Small intestine (tissue), 7 donors: ENCODE data around the gene GRK5. TPM values are rescaled to one million over a fixed set of nuclear protein-coding genes. Genes with fewer than 3 reads are reported as not detected.

Source experiments
- DNase-seq, 2 donors: peaks; one replicate each; pipeline versions ENCODE4 v3.0.0 to v3.0.0-alpha.2; 2013
- FAIRE-seq: peaks from 2 replicates; lab custom pipeline; 2012; peaks lifted over from hg19 to GRCh38; lab: Jason Lieb, UNC
- H3K27ac ChIP-seq, 3 donors: one replicate each; pipeline ENCODE4 v1.5.1; 2013; ENCODE audit warnings: low read length in 2 of 3, mild to moderate bottlenecking in 2 of 3, control low read depth in 1 of 3, inconsistent platforms in 1 of 3, low read depth in 1 of 3, moderate library complexity in 1 of 3
- H3K27me3 ChIP-seq, 3 donors: one replicate each; pipeline ENCODE4 v1.6.1; 2013; ENCODE audit warnings: low read length in 3 of 3, inconsistent platforms in 1 of 3; ENCODE audit not compliant: control insufficient read depth in 3 of 3, insufficient read depth in 3 of 3
- H3K36me3 ChIP-seq, 3 donors: one replicate each; pipeline ENCODE4 v1.6.1; 2013; ENCODE audit warnings: low read length in 3 of 3, inconsistent platforms in 1 of 3, low read depth in 1 of 3, mild to moderate bottlenecking in 1 of 3, moderate library complexity in 1 of 3; ENCODE audit not compliant: control insufficient read depth in 3 of 3, insufficient read depth in 2 of 3
- H3K4me1 ChIP-seq, 3 donors: one replicate each; pipeline ENCODE4 v1.6.1; 2013; ENCODE audit warnings: low read length in 2 of 3, inconsistent platforms in 1 of 3, low read depth in 1 of 3, mild to moderate bottlenecking in 1 of 3, moderate library complexity in 1 of 3; ENCODE audit not compliant: control insufficient read depth in 3 of 3, insufficient read depth in 2 of 3
- H3K4me3 ChIP-seq, 3 donors: one replicate each; pipeline ENCODE4 v1.5.1; 2013; ENCODE audit warnings: low read length in 3 of 3, control low read depth in 1 of 3, inconsistent platforms in 1 of 3, low read depth in 1 of 3, mild to moderate bottlenecking in 1 of 3, moderate library complexity in 1 of 3
- H3K9me3 ChIP-seq, 2 donors: one replicate each; pipeline ENCODE4 v1.6.1; 2013; ENCODE audit warnings: low read depth in 1 of 2, low read length in 1 of 2; ENCODE audit not compliant: control insufficient read depth in 2 of 2, insufficient read depth in 1 of 2
- WGBS, 3 donors: extraction: QIAGEN DNeasy Blood & Tissue Kit; methylation state at CpG; one replicate each; pipeline ENCODE4 v1.1.7; 2013; 5-methylcytosine and 5-hydroxymethylcytosine counted together
- polyA plus RNA-seq, 4 donors: library from polyadenylated mRNA; stranded (reverse) in 3 of 4; unstranded in 1 of 4; fragments of 200-250 nt in 3 of 4; fragments of 120-200 nt in 1 of 4; gene quantifications; one replicate each; pipeline versions ENCODE4 v1.2.1 to v1.2.3, GENCODE V29; 2013
- donor health status: healthy with polysubstance abuse.
- donor health status: control.
- donor health status: control.
- donor health status: Bipolar disorder and iron deficiency.
- donor health status: healthy.

The GRK5 gene
- polyA plus RNA-seq, 4 donors, result 21.6 to 50.5 (median 26.0) TPM

DNA sequence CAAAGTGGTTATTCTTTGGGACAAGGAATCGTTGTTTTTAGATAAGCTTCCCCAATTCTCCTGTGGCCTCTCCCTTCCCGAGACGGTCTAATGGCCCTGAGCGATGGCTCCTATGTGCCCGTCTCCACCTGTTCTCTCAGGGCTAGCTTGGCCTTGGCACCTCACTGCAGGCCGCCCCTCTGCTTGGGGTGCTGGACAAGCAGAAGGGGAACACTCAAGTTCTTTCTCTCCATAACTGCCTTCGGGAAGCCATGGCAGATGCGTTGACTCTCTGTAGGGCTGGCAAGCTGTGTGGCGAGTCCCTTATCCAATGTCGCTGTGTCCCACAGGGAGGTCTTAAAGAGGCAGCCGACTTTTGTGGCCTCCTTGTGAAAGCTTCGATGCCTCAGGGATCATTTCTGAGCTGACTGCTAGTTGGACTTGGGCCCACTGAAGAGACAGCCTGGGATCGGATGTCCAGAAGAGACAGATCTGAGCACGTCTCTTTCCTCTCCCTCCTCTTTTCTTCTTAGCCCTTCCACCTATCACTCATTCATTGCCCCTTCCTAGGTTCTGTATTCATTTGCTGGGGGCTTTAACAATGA, 70.8 kb downstream of the GRK5 start:
- DNase-seq (no peak), FAIRE-seq (no peak)
- WGBS, 3 donors, result 82 to 94% (median 83%) methylated on average over 14 of the region's 14 CpGs
- Histone ChIP-seq H3K9me3 (no peaks in the 10 kb centered on the region), H3K27me3 (no peaks in the 10 kb centered on the region), H3K27ac (peak overlapping the region in 1 of 3 donors; percentile 22), H3K36me3 (peaks cover 0 to 28% (median 0%) of the 10 kb centered on the region in 3 donors), H3K4me1 (peaks cover 9 to 23% (median 19%) of the 10 kb centered on the region in 3 donors), H3K4me3 (no peak overlapping the region)

DNA sequence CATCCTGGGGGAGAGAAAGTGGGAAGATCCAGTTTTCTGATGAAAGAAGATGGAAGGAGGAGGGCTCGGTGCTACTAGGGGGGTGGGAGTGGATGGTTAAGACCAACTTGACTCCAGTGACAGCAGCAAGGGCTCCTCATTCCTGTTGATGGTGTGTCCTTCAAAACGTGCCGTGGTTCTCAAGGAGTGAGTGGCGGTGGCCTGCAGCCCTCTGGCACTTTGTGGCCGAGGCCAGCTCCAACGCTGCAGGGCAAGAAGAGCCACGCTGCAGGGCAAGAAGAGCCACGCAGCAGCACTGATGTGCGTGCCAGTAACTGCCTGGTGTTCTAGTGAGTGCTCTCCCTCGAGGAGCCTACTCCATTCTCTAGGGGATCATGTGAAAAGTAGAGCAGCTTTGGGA, 72.1 kb downstream of the GRK5 start:
- FAIRE-seq (no peak), DNase-seq (no peak)
- Histone ChIP-seq H3K9me3 (no peaks in the 10 kb centered on the region), H3K4me3 (no peak overlapping the region), H3K4me1 (peaks cover 7 to 16% (median 14%) of the 10 kb centered on the region in 3 donors), H3K27ac (peak overlapping the region in 1 of 3 donors; percentile 24), H3K36me3 (peaks cover 0 to 30% (median 0%) of the 10 kb centered on the region in 3 donors), H3K27me3 (no peaks in the 10 kb centered on the region)
- WGBS, 3 donors, result 85 to 93% (median 93%) methylated on average over 10 of the region's 10 CpGs

DNA sequence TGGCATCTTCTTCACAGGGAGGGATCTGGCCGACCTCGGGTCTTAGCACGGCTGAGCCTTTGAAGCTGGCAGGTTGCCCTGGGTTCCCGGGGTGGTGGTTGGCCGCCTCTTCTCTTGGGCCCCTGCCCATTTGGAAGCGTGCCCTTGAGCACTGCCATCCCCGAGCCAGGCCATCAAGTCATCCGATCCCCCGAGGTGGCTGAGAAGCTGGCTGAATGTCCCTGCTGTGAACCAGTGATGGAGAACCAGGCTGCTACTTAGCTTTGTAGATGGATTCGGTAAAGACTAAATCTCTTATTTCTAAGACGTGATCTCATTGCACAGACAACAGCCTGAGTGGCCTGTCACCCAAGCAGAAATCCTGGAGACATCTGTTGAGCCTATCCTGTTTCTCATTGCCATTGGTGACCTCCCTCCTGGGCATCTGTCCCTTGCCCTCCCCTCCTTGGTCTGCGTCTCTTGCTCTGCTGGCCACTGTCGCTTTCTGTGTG, 74.3 kb downstream of the GRK5 start:
- peaks cover 0 to 33% (median 0%) of the 10 kb centered on the region in 3 donors for H3K36me3 ChIP-seq
- no peaks in the 10 kb centered on the region for H3K27me3 ChIP-seq
- H3K4me3 ChIP-seq, result no peak overlapping the region
- no peak for DNase-seq
- peaks cover 0 to 22% (median 5%) of the 10 kb centered on the region in 3 donors for H3K4me1 ChIP-seq
- 35 to 47% (median 40%) methylated on average over 13 of the region's 13 CpGs for WGBS, 3 donors
- no peak for FAIRE-seq
- no peaks in the 10 kb centered on the region for H3K9me3 ChIP-seq
- peak overlapping the region in 1 of 3 donors; percentile 69 for H3K27ac ChIP-seq

DNA sequence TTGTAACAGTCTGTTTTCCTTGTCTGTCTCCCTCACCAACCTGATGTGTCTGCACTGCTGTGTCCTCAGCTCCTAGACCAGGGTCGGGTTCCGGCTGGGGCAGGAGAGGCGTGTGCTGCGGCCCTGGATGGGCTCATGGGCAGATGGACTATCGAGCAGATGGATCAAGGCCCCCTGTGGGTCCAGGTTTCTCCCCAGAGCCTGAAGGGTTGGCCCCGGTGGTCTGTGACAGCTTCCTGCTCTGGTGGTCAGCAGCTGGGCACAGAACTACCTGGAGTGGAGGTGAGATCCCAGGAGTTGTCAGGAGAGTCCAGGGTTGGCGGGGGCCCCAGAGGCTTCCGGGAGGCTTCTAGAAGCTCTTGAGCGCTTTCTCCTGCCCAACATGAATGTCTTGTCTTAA, 75.1 kb downstream of the GRK5 start:
- DNase-seq (no peak), FAIRE-seq (no peak)
- peak overlapping the region in 1 of 3 donors; percentile 69 for H3K27ac ChIP-seq
- no peaks in the 10 kb centered on the region for H3K9me3 ChIP-seq
- peaks cover 0 to 22% (median 5%) of the 10 kb centered on the region in 3 donors for H3K4me1 ChIP-seq
- WGBS, 3 donors, result 93 to 95% (median 95%) methylated on average over 9 of the region's 9 CpGs
- no peaks in the 10 kb centered on the region for H3K27me3 ChIP-seq
- H3K36me3 ChIP-seq, result peaks cover 0 to 28% (median 0%) of the 10 kb centered on the region in 3 donors
- H3K4me3 ChIP-seq, result no peak overlapping the region

DNA sequence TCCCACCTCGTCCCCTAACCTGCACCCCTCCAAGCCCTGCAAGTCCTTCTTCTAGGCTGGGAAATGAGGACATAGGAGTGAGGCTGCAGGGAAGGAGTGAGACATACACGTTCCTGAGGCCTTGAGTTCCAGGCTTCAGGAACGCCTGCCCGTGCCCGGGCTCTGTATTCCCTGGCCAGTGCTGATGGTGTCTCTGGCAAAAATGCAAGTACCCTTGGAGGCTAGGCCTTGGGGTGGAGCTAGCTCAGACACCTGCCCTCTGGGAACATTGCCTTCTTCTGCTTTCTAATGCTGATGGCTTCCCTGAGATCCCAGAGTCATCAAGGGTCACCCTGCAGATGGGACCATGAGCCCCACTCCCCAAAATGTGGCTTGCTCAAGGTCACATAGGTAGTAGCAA, 76.0 kb downstream of the GRK5 start:
- Histone ChIP-seq H3K27ac (peak overlapping the region in 1 of 3 donors; percentile 10), H3K27me3 (no peaks in the 10 kb centered on the region), H3K36me3 (peaks cover 0 to 31% (median 0%) of the 10 kb centered on the region in 3 donors), H3K4me3 (no peak overlapping the region), H3K4me1 (peaks cover 0 to 22% (median 5%) of the 10 kb centered on the region in 3 donors), H3K9me3 (no peaks in the 10 kb centered on the region)
- 83 to 89% (median 88%) methylated on average over 5 of the region's 5 CpGs for WGBS, 3 donors
- no peak for DNase-seq
- FAIRE-seq, result no peak

DNA sequence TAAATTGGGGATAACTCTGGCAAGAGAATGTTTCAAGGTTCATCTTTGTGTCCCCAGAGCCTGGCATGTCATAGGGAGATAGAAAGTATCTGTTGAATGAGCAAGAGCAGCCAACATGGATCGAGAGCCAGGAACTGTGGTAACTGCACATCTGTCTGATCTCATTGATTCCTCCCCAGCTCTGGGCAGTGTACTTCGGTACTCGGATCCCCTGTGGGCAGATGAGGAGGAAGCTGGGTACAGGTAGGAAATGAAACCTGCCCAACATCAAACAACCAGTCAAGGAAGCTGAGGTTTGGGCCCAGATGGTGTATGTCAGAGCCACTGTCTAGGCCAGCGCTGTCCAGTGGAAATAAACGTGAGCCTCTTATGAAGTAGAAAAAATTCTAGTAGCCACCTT, 76.4 kb downstream of the GRK5 start:
- DNase-seq (no peak), FAIRE-seq (no peak)
- Histone ChIP-seq H3K27ac (peak overlapping the region in 1 of 3 donors; percentile 53), H3K9me3 (no peaks in the 10 kb centered on the region), H3K36me3 (peaks cover 0 to 35% (median 0%) of the 10 kb centered on the region in 3 donors), H3K4me3 (no peak overlapping the region), H3K4me1 (peaks cover 0 to 24% (median 5%) of the 10 kb centered on the region in 3 donors), H3K27me3 (no peaks in the 10 kb centered on the region)
- WGBS, 3 donors, result 40 to 77% (median 62%) methylated on average over 5 of the region's 5 CpGs

DNA sequence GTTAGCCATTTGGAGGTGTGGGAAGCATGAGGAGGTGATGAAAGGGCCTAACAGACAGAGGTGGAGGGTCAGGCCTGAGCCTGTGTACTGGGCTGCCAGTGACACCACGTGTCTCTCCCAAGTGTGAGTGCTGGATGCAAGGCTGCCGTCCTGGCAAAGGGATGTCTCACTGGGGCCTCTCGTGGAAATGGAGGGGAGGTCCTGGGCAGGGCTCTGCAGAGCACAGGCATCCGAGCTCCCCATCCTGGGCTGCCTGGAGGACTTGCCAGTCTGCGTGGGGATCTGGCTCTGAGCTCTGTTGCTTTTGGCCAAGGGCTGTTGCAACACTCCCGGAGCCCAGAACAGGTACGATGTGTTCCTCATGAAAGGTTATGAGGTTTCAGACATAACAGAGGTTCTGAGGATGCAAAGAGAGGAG, 77.3 kb downstream of the GRK5 start:
- DNase-seq, result no peak
- WGBS, 3 donors, result 69 to 93% (median 86%) methylated on average over 7 of the region's 7 CpGs
- H3K27me3 ChIP-seq, result no peaks in the 10 kb centered on the region
- H3K27ac ChIP-seq, result peak overlapping the region in 1 of 3 donors; percentile 63
- peaks cover 0 to 36% (median 0%) of the 10 kb centered on the region in 3 donors for H3K36me3 ChIP-seq
- no peak overlapping the region for H3K4me3 ChIP-seq
- no peaks in the 10 kb centered on the region for H3K9me3 ChIP-seq
- H3K4me1 ChIP-seq, result peaks cover 6 to 28% (median 8%) of the 10 kb centered on the region in 3 donors
- FAIRE-seq, result no peak

DNA sequence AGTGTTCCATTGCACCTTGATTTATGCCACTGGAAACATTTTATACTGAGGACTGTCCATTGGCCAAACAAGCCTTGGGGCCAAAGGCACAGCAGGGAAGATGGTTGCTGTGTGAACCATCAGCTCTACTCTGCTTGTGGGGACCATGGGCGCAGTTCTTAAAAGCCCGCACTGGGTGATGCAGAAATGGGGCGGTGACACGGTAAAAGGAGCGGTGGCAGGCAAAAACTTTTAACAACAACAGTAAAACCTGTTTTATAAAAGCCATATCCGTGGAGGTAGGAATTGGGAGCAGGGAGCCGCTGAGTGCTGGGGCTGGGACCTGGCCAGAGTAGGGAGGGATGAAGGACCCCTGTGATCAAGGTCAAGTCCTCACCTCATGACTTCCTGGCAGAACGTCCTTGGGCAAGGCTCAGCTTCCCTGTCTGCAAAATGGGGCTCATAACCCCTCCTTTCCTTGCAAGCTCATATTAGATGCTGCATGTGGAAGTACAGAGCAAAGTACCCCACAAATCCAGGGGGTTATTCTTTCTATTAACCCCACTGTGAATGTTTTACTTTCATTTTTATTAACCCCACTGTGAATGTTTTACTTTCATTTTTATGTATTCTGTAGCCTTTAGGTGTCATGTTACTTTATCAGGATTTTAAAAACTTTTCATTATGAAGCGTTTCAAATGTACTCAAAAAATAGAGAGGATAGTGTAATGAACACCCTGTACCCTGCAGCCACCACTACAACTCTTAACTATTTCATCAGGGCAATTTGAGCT, 78.3 kb downstream of the GRK5 start:
- peak overlapping the region in 1 of 3 donors; percentile 63 for H3K27ac ChIP-seq
- 59 to 65% (median 63%) methylated on average over 9 of the region's 9 CpGs for WGBS, 3 donors
- H3K4me3 ChIP-seq, result no peak overlapping the region
- H3K4me1 ChIP-seq, result peaks cover 8 to 29% (median 8%) of the 10 kb centered on the region in 3 donors
- peaks cover 0 to 36% (median 0%) of the 10 kb centered on the region in 3 donors for H3K36me3 ChIP-seq
- FAIRE-seq (no peak), DNase-seq (no peak)
- no peaks in the 10 kb centered on the region for H3K9me3 ChIP-seq
- no peaks in the 10 kb centered on the region for H3K27me3 ChIP-seq
